ENCODE measurements around the gene TBK1. TPM values are rescaled to one million over a fixed set of nuclear protein-coding genes. Genes with fewer than 3 reads are reported as not detected.
A peak's percentile ranks its signal among the peaks of the same experiment; 100 is the strongest.

TBK1 gene
- total and polyA plus RNA-seq, 9 of the 15 experiments (the other 6 are each of a cell fraction or from before 2014, with no cell fraction given), result 20.4 to 42.0 (median 27.8) TPM

- TF ChIP-seq, protein P1, sequence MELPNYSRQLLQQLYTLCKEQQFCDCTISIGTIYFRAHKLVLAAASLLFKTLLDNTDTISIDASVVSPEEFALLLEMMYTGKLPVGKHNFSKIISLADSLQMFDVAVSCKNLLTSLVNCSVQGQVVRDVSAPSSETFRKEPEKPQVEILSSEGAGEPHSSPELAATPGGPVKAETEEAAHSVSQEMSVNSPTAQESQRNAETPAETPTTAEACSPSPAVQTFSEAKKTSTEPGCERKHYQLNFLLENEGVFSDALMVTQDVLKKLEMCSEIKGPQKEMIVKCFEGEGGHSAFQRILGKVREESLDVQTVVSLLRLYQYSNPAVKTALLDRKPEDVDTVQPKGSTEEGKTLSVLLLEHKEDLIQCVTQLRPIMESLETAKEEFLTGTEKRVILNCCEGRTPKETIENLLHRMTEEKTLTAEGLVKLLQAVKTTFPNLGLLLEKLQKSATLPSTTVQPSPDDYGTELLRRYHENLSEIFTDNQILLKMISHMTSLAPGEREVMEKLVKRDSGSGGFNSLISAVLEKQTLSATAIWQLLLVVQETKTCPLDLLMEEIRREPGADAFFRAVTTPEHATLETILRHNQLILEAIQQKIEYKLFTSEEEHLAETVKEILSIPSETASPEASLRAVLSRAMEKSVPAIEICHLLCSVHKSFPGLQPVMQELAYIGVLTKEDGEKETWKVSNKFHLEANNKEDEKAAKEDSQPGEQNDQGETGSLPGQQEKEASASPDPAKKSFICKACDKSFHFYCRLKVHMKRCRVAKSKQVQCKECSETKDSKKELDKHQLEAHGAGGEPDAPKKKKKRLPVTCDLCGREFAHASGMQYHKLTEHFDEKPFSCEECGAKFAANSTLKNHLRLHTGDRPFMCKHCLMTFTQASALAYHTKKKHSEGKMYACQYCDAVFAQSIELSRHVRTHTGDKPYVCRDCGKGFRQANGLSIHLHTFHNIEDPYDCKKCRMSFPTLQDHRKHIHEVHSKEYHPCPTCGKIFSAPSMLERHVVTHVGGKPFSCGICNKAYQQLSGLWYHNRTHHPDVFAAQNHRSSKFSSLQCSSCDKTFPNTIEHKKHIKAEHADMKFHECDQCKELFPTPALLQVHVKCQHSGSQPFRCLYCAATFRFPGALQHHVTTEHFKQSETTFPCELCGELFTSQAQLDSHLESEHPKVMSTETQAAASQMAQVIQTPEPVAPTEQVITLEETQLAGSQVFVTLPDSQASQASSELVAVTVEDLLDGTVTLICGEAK (IDR thresholded peaks at IDR 0.05), result no peak
- TF ChIP-seq, protein P1 (CRISPR knock-in tag; IDR thresholded peaks at IDR 0.05), result no peak
- TF ChIP-seq YY1 (IDR thresholded peaks at IDR 0.05; ENCODE audit: borderline replicate concordance in 1 of 3, control insufficient read depth in 1 of 3, extremely low read depth in 1 of 3, insufficient read depth in 3 of 3, insufficient read length in 1 of 3, insufficient replicate concordance in 2 of 3, low read depth in 1 of 3, low read length in 2 of 3), result peak in 1 of 3 experiments; percentile 21
- TF ChIP-seq, protein P2, sequence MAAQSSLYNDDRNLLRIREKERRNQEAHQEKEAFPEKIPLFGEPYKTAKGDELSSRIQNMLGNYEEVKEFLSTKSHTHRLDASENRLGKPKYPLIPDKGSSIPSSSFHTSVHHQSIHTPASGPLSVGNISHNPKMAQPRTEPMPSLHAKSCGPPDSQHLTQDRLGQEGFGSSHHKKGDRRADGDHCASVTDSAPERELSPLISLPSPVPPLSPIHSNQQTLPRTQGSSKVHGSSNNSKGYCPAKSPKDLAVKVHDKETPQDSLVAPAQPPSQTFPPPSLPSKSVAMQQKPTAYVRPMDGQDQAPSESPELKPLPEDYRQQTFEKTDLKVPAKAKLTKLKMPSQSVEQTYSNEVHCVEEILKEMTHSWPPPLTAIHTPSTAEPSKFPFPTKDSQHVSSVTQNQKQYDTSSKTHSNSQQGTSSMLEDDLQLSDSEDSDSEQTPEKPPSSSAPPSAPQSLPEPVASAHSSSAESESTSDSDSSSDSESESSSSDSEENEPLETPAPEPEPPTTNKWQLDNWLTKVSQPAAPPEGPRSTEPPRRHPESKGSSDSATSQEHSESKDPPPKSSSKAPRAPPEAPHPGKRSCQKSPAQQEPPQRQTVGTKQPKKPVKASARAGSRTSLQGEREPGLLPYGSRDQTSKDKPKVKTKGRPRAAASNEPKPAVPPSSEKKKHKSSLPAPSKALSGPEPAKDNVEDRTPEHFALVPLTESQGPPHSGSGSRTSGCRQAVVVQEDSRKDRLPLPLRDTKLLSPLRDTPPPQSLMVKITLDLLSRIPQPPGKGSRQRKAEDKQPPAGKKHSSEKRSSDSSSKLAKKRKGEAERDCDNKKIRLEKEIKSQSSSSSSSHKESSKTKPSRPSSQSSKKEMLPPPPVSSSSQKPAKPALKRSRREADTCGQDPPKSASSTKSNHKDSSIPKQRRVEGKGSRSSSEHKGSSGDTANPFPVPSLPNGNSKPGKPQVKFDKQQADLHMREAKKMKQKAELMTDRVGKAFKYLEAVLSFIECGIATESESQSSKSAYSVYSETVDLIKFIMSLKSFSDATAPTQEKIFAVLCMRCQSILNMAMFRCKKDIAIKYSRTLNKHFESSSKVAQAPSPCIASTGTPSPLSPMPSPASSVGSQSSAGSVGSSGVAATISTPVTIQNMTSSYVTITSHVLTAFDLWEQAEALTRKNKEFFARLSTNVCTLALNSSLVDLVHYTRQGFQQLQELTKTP (IDR thresholded peaks at IDR 0.05; ENCODE audit: low read depth in 1 of 2, partially characterized antibody in 2 of 2), result peak in 1 of 2 experiments; percentile 11
- no peak for TF ChIP-seq SMARCB1 (IDR thresholded peaks at IDR 0.05; ENCODE audit: insufficient read length, low read depth)
- TF ChIP-seq TRIM24 (IDR thresholded peaks at IDR 0.05), result no peak
- no peak for TF ChIP-seq KLF1 (tag; IDR thresholded peaks at IDR 0.05)
Observed at GRCh38 chr12:64450711-64451486, 1.0 kb upstream of the TBK1 start (continued).
